Ishikawa (cell line): ENCODE measurements around the gene NUAK2.
A peak's percentile ranks its signal among the peaks of the same experiment; 100 is the strongest.

Experiments
- CEBPB ChIP-seq: IDR thresholded peaks from 2 replicates; pipeline ENCODE4 v1.6.1; 2012
- EGR1 ChIP-seq: IDR thresholded peaks from 2 replicates; pipeline ENCODE4 v1.6.1; 2012
- EP300 ChIP-seq: IDR thresholded peaks from 2 replicates; pipeline ENCODE4 v1.6.1; 2012; ENCODE audit warnings: borderline replicate concordance
- FOXM1 ChIP-seq: IDR thresholded peaks from 2 replicates; pipeline ENCODE4 v1.6.1; 2012; ENCODE audit warnings: low read depth, borderline replicate concordance
- NFIC ChIP-seq: IDR thresholded peaks from 2 replicates; pipeline ENCODE4 v1.6.1; 2012
- RAD21 ChIP-seq: IDR thresholded peaks from 2 replicates; pipeline ENCODE4 v1.6.1; 2012; ENCODE audit warnings: low read depth
- TAF1 ChIP-seq: IDR thresholded peaks from 2 replicates; pipeline ENCODE4 v1.6.1; 2012; ENCODE audit warnings: low read depth, mild to moderate bottlenecking
- TCF12 ChIP-seq: IDR thresholded peaks from 2 replicates; pipeline ENCODE4 v1.6.1; 2012; ENCODE audit warnings: low read depth
- YY1 ChIP-seq: IDR thresholded peaks from 2 replicates; pipeline ENCODE4 v1.6.1; 2012; ENCODE audit warnings: low read depth
- ZBTB7A ChIP-seq: IDR thresholded peaks from 2 replicates; pipeline ENCODE4 v1.6.1; 2012; ENCODE audit warnings: low read depth
- TF ChIP-seq, protein P1 (sequence below): IDR thresholded peaks from 2 replicates; pipeline ENCODE4 v1.6.1; 2012
- TF ChIP-seq, protein P2 (sequence below): IDR thresholded peaks from 2 replicates; pipeline ENCODE4 v1.6.1; 2012
- TF ChIP-seq, protein P3 (sequence below): IDR thresholded peaks from 2 replicates; pipeline ENCODE4 v1.6.1; 2012; ENCODE audit warnings: low read depth, mild to moderate bottlenecking

DNA sequence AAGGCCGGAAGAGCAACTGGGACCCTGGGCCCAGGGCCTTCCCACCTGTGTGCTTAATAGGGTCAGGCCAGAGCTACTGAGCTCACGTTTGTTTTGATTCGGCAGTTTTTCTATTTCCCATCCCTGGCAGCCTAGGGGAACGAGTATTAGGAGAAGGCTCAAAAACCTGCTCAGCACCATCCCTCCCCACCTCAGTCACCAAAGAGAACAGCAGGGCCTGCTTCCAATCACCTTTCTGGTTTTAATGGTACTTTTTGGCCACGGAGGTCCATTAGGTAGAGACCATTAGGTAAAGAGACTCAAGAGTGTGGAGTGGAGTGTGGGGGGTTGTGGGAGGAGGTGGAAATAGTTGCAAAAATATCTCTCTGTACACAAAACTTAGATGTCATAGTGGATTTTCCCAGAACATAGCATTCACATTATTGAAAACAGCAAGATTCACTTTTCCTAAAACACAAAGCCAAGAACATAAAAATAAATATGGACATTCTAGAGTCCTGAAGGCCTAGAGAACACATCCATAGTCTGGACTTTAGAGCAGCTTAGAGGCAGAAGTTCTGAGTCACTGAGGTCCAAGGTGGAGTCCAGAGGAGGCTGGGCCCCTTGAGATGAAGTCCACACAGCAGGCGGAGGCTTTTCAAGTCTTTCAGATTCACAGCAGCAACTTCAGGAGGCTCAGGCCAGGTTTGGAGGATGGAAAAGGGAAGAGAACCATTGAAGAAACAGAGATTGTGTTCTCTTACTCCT lies 19.5 kb downstream of the NUAK2 start:
- no peak for TF ChIP-seq YY1
- TF ChIP-seq FOXM1: no peak
- TF ChIP-seq, protein P1, sequence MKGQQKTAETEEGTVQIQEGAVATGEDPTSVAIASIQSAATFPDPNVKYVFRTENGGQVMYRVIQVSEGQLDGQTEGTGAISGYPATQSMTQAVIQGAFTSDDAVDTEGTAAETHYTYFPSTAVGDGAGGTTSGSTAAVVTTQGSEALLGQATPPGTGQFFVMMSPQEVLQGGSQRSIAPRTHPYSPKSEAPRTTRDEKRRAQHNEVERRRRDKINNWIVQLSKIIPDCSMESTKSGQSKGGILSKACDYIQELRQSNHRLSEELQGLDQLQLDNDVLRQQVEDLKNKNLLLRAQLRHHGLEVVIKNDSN: no peak
- TF ChIP-seq EGR1: no peak
- no peak for TF ChIP-seq EP300
- TF ChIP-seq TAF1: no peak
- no peak for TF ChIP-seq NFIC
- no peak for TF ChIP-seq TCF12
- TF ChIP-seq, protein P2, sequence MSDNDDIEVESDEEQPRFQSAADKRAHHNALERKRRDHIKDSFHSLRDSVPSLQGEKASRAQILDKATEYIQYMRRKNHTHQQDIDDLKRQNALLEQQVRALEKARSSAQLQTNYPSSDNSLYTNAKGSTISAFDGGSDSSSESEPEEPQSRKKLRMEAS: no peak
- TF ChIP-seq, protein P3, sequence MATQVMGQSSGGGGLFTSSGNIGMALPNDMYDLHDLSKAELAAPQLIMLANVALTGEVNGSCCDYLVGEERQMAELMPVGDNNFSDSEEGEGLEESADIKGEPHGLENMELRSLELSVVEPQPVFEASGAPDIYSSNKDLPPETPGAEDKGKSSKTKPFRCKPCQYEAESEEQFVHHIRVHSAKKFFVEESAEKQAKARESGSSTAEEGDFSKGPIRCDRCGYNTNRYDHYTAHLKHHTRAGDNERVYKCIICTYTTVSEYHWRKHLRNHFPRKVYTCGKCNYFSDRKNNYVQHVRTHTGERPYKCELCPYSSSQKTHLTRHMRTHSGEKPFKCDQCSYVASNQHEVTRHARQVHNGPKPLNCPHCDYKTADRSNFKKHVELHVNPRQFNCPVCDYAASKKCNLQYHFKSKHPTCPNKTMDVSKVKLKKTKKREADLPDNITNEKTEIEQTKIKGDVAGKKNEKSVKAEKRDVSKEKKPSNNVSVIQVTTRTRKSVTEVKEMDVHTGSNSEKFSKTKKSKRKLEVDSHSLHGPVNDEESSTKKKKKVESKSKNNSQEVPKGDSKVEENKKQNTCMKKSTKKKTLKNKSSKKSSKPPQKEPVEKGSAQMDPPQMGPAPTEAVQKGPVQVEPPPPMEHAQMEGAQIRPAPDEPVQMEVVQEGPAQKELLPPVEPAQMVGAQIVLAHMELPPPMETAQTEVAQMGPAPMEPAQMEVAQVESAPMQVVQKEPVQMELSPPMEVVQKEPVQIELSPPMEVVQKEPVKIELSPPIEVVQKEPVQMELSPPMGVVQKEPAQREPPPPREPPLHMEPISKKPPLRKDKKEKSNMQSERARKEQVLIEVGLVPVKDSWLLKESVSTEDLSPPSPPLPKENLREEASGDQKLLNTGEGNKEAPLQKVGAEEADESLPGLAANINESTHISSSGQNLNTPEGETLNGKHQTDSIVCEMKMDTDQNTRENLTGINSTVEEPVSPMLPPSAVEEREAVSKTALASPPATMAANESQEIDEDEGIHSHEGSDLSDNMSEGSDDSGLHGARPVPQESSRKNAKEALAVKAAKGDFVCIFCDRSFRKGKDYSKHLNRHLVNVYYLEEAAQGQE: no peak
- no peak for TF ChIP-seq CEBPB
- TF ChIP-seq ZBTB7A: peak; percentile 24; the same call in 1 of the 2 replicates
- TF ChIP-seq RAD21: no peak
